HEK293 (cell line): ENCODE data around the gene EPB41L2.

Experiments
- CTCF ChIA-PET: fragments of 350-600 bp; formaldehyde crosslinking; extraction: SDS; loops from one replicate; lab custom pipeline; 2021; ENCODE audit warnings: antibody characterized with exemption; lab: Yijun Ruan, JAX
- POLR2A ChIA-PET: fragments of 300-600 bp; formaldehyde crosslinking; extraction: SDS; loops from one replicate; lab custom pipeline; 2020; ENCODE audit warnings: antibody characterized with exemption, inconsistent platforms; lab: Yijun Ruan, JAX
- H3K27ac ChIP-seq: fragments of 200-500 bp; sonication (Bioruptor generic); 2 replicates; pipeline ENCODE4 v1.5.1; 2014; ENCODE audit warnings: low read depth, low read length, control low read depth, inconsistent platforms; ENCODE audit errors: extremely low read depth
- H3K36me3 ChIP-seq, 2 experiments: fragments of 200-500 bp in 1 of 2; sonication (Bioruptor generic) in 1 of 2; 1 replicate in 1 of 2; 2 replicates in 1 of 2; pipeline ENCODE4 v1.5.1; 2014 to 2017; ENCODE audit warnings: inconsistent platforms in 2 of 2, low read length in 2 of 2; ENCODE audit not compliant: control insufficient read depth in 2 of 2, insufficient read depth in 1 of 2
- H3K4me1 ChIP-seq: fragments of 200-500 bp; sonication (Bioruptor generic); 2 replicates; pipeline ENCODE4 v1.5.1; 2014; ENCODE audit warnings: mild to moderate bottlenecking, low read length, inconsistent platforms; ENCODE audit not compliant: control insufficient read depth, insufficient read depth
- H3K4me3 ChIP-seq: 2 replicates; pipeline ENCODE4 v1.5.1; 2011; ENCODE audit warnings: low read depth, mild to moderate bottlenecking, control low read depth, low read length, moderate library complexity
- H3K9me3 ChIP-seq: fragments of 200-500 bp; sonication (Bioruptor generic); 2 replicates; pipeline ENCODE4 v1.5.1; 2014; ENCODE audit warnings: low read depth, low read length, inconsistent platforms; ENCODE audit not compliant: control insufficient read depth, insufficient read depth
- IKZF3 ChIP-seq: fragments of 450-650 bp; IDR thresholded peaks from 2 replicates; pipeline ENCODE4 v1.5.0; 2018; ENCODE audit warnings: missing biosample characterization, mild to moderate bottlenecking, missing genetic modification characterization, moderate library complexity
- MZF1 ChIP-seq: fragments of 450-650 bp; formaldehyde crosslinking; IDR thresholded peaks from 2 replicates; pipeline ENCODE4 v1.5.1; 2017; ENCODE audit warnings: missing biosample characterization, missing genetic modification characterization, borderline replicate concordance
- PRDM1 ChIP-seq: fragments of 450-650 bp; formaldehyde crosslinking; IDR thresholded peaks from 2 replicates; pipeline ENCODE4; 2016; ENCODE audit warnings: missing biosample characterization, missing genetic modification characterization
- PRDM10 ChIP-seq: fragments of 450-650 bp; formaldehyde crosslinking; IDR thresholded peaks from 2 replicates; pipeline ENCODE4 v1.5.1; 2016; ENCODE audit warnings: missing biosample characterization, missing genetic modification characterization
- SETDB1 ChIP-seq: IDR thresholded peaks from one replicate; pipeline ENCODE4 v1.6.1; 2017; ENCODE audit warnings: mild to moderate bottlenecking, low read length, moderate library complexity, mixed read lengths; ENCODE audit not compliant: insufficient read length
- WT1 ChIP-seq: fragments of 450-650 bp; formaldehyde crosslinking; IDR thresholded peaks from 2 replicates; pipeline ENCODE4 v1.5.1; 2016; ENCODE audit warnings: missing biosample characterization, missing genetic modification characterization
- ZNF133 ChIP-seq: fragments of 450-650 bp; formaldehyde crosslinking; IDR thresholded peaks from 2 replicates; pipeline ENCODE4 v1.5.1; 2016; ENCODE audit warnings: missing biosample characterization, missing genetic modification characterization
- ZNF19 ChIP-seq: fragments of 450-650 bp; formaldehyde crosslinking; IDR thresholded peaks from 2 replicates; pipeline ENCODE4; 2016; ENCODE audit warnings: missing biosample characterization, missing genetic modification characterization, low read depth
- ZNF211 ChIP-seq: fragments of 450-650 bp; formaldehyde crosslinking; IDR thresholded peaks from 2 replicates; pipeline ENCODE4 v1.5.1; 2016; ENCODE audit warnings: low read depth, missing biosample characterization, missing genetic modification characterization
- ZNF423 ChIP-seq: fragments of 450-650 bp; formaldehyde crosslinking; IDR thresholded peaks from 2 replicates; pipeline ENCODE4 v1.5.1; 2016; ENCODE audit warnings: missing biosample characterization, missing genetic modification characterization
- ZNF426 ChIP-seq: fragments of 450-650 bp; formaldehyde crosslinking; IDR thresholded peaks from 2 replicates; pipeline ENCODE4 v1.5.1; 2017; ENCODE audit warnings: missing biosample characterization, missing genetic modification characterization, mild to moderate bottlenecking, inconsistent platforms, moderate library complexity
- ZNF473 ChIP-seq: fragments of 450-650 bp; formaldehyde crosslinking; IDR thresholded peaks from 2 replicates; pipeline ENCODE4 v1.5.1; 2017; ENCODE audit warnings: missing biosample characterization, missing genetic modification characterization
- ZNF510 ChIP-seq: fragments of 450-650 bp; formaldehyde crosslinking; IDR thresholded peaks from 2 replicates; pipeline ENCODE4 v1.5.1; 2018; ENCODE audit warnings: mild to moderate bottlenecking, missing genetic modification characterization, missing biosample characterization; ENCODE audit not compliant: insufficient replicate concordance
- ZNF514 ChIP-seq: fragments of 450-650 bp; formaldehyde crosslinking; IDR thresholded peaks from 2 replicates; pipeline ENCODE4 v1.5.1; 2016; ENCODE audit warnings: missing biosample characterization, missing genetic modification characterization
- ZNF580 ChIP-seq: fragments of 450-650 bp; formaldehyde crosslinking; IDR thresholded peaks from 2 replicates; pipeline ENCODE4 v1.5.1; 2016; ENCODE audit warnings: missing biosample characterization, missing genetic modification characterization
- ZNF777 ChIP-seq: fragments of 450-650 bp; formaldehyde crosslinking; IDR thresholded peaks from 2 replicates; pipeline ENCODE4 v1.5.1; 2017; ENCODE audit warnings: missing biosample characterization, missing genetic modification characterization, borderline replicate concordance
- TF ChIP-seq, protein P1 (sequence below): fragments of 450-650 bp; formaldehyde crosslinking; IDR thresholded peaks from 2 replicates; pipeline ENCODE4 v1.5.1; 2016; ENCODE audit warnings: missing biosample characterization, missing genetic modification characterization

EPB41L2 gene

GRCh38 chr6:131043902-131044447 lies 19.1 kb downstream of the EPB41L2 start:
- H3K36me3 ChIP-seq: 0 out of 3 replicates have a peak, but pooled peaks cover 0 to 3% of the 10 kb centered on the region in 2 experiments
- H3K4me3 ChIP-seq: no peak overlapping the region
- TF ChIP-seq WT1 (no peak), ZNF19 (tag by site-specific recombination) (no peak), ZNF426 (tag by site-specific recombination) (no peak)
- H3K27ac ChIP-seq: no peak overlapping the region
- ChIA-PET CTCF (interaction anchor here (0.6 to 1.4 kb wide), 3 partner anchors 28 to 159 kb away, joined by 3 to 6 read pairs (median 3); no protein-coding TSS in a partner anchor), POLR2A (no interaction called here)
- H3K4me1 ChIP-seq: peaks cover 29% of the 10 kb centered on the region
- H3K9me3 ChIP-seq: no peaks in the 10 kb centered on the region

GRCh38 chr6:131042664-131043063 lies 20.4 kb downstream of the EPB41L2 start:
- peaks cover 33% of the 10 kb centered on the region for H3K4me1 ChIP-seq
- 0 out of 3 replicates have a peak, but pooled peaks cover 0 to 3% of the 10 kb centered on the region in 2 experiments for H3K36me3 ChIP-seq
- ChIA-PET POLR2A (no interaction called here), CTCF (interaction anchor here (0.8 to 1.4 kb wide), 2 partner anchors 13 to 157 kb away, joined by 3 to 4 read pairs; no protein-coding TSS in a partner anchor)
- H3K4me3 ChIP-seq: no peak overlapping the region
- TF ChIP-seq PRDM10 (tag by site-specific recombination): 0 out of 2 replicates have a peak, but pooled peaks have one; percentile 13
- peak; percentile 40; the same call in 1 of the 2 replicates for TF ChIP-seq PRDM1
- TF ChIP-seq SETDB1: no peak
- no peak overlapping the region for H3K27ac ChIP-seq
- H3K9me3 ChIP-seq: no peaks in the 10 kb centered on the region

GRCh38 chr6:131041814-131042213 lies 21.2 kb downstream of the EPB41L2 start:
- Histone ChIP-seq H3K4me3 (no peak overlapping the region), H3K27ac (no peak overlapping the region), H3K9me3 (no peaks in the 10 kb centered on the region), H3K4me1 (peaks cover 32% of the 10 kb centered on the region), H3K36me3 (0 out of 3 replicates have a peak, but pooled peaks cover 0 to 3% of the 10 kb centered on the region in 2 experiments)
- TF ChIP-seq ZNF133 (tag by site-specific recombination): no peak
- TF ChIP-seq ZNF777 (tag by site-specific recombination): no peak
- TF ChIP-seq ZNF423: no peak
- peak; percentile 14; the same call in 1 of the 2 replicates for TF ChIP-seq MZF1 (tag by site-specific recombination)
- ChIA-PET CTCF (no interaction called here), POLR2A (no interaction called here)

DNA sequence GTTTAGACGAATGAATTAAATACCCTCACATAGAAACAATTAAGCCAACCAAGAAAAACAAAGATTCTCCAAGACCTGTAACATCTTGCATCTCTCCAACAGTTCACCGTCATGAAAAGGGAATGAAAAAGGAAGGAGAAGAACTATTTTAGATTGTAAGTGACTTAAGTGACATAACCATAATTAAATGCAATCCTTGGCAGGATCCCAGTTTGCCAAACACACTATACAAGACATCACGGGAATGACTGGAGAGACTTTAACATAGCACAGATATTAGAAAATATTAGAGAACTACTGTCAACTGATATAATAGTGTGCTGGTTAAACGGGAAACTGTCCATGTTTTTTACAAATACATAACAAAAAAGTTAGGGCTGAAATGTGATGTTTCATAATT lies 22.2 kb downstream of the EPB41L2 start:
- no peak overlapping the region for H3K27ac ChIP-seq
- no peak for TF ChIP-seq ZNF514 (tag by site-specific recombination)
- no peak for TF ChIP-seq IKZF3 (tag by site-specific recombination)
- no peak for TF ChIP-seq ZNF473 (tag by site-specific recombination)
- no peak for TF ChIP-seq ZNF510 (tag by site-specific recombination)
- TF ChIP-seq, protein P1, sequence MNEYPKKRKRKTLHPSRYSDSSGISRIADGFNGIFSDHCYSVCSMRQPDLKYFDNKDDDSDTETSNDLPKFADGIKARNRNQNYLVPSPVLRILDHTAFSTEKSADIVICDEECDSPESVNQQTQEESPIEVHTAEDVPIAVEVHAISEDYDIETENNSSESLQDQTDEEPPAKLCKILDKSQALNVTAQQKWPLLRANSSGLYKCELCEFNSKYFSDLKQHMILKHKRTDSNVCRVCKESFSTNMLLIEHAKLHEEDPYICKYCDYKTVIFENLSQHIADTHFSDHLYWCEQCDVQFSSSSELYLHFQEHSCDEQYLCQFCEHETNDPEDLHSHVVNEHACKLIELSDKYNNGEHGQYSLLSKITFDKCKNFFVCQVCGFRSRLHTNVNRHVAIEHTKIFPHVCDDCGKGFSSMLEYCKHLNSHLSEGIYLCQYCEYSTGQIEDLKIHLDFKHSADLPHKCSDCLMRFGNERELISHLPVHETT (tag by site-specific recombination): no peak
- no peak for TF ChIP-seq ZNF580 (tag by site-specific recombination)
- no peak for TF ChIP-seq ZNF211 (tag by site-specific recombination)
- H3K4me1 ChIP-seq: peaks cover 32% of the 10 kb centered on the region
- ChIA-PET POLR2A (no interaction called here), CTCF (no interaction called here)
- no peak overlapping the region for H3K4me3 ChIP-seq
- H3K9me3 ChIP-seq: no peaks in the 10 kb centered on the region
- H3K36me3 ChIP-seq: 0 out of 3 replicates have a peak, but pooled peaks cover 0 to 3% of the 10 kb centered on the region in 2 experiments
